HG03097 (cell line): ENCODE results near the gene KIF4B.

Experiments
- ATAC-seq: cut with Tn5 transposase; IDR thresholded peaks from one replicate; pipeline ENCODE4 v1.9.1; 2021; ENCODE audit not compliant: unreplicated experiment, low FRiP score

Gene KIF4B

DNA sequence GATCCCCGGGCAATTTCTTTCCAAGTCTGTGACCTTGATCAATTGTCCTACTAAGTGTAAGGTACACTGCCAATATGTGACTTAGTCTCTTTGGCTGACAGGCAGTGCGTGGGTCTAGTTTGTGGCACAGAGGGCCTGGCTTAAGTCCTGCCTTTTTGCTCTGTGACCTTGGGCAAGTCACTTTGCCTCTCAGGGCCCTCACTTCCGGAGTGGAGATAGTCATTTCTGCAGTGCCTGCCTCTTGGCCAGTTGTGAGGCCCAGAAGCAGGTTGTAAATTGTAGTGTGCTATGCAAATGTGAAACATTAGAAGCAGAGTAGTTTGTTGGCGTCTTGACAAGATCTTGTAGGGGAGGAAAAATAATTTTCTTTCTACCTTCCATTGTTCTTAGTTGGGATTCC, 39.0 kb downstream of the KIF4B start:
- ATAC-seq, result no peak

DNA sequence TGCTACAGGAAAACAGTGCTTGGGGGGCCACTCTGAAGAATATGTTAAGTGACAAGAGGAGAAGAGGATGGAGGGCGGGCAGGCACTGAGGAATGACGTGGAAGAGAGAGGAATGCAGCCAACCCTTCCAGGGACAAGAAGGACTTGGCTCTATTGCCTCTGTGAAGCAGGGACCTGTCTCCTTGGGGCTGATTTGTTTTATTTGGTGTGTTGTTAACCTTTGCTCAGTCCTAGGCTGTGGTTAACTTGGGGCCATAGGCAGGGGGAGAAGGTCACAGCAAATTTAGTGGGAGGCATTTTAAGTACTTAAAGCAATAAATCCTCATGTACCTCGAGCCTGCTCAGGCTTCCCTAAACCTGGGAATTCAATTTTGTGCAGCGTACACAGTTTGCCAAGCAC, 39.9 kb downstream of the KIF4B start:
- ATAC-seq, result no peak

GRCh38 chr5:155056644-155057269, 43.2 kb downstream of the KIF4B start:
- ATAC-seq, result no peak

- ATAC-seq, result no peak
Observed at GRCh38 chr5:155057626-155058025, 44.1 kb downstream of the KIF4B start.

DNA sequence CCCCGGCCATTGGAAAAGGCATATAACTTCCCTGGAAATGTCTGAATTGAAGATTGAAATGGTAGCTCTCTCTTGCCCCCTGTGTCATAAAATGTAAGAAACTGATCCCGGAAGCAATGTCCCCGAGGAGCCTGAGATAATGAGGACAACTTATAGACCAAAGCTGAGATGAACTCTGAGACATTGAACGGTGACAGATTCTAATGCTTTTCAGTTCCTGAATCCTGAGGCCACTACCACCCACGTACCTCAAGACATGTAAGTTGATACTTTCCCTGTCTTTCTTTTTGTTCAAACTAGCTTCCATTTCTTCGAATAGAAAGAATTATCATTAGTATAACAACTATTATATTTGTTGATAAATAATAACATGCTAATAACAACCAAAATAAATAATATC, 51.0 kb downstream of the KIF4B start:
- no peak for ATAC-seq

DNA sequence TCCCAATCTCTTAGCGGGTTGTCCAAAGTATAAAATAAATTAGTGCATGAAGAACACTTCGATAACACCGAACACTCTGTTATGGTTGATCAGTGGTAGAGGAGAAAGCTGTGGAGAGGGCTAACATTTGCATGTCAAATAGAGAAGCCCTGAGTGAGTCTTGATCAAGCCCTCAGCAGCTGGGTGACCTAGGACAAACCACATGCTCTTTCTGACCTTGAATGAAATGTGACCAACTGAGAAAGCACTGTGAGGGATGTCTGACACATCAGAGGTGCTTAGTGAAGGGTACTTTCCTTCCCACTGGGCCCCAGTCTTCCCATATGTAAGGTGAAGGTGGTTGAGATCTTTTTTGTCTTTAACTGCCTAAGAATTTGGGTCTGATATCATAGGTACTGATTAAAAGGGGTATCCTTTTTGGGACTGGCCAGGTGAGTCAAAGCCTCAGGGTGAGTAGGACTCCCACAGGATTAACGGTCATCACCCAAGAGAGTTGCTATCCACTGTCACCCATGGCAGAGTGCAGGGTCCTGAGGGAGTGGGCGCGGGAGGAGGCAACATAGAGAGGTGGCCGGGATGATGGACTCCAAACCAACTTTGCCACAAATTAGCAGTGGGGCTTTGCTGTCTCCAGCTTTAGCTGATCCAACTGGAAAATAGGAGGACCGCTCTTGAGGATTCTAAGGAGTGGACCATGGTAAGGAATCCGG, 53.5 kb downstream of the KIF4B start:
- ATAC-seq, result no peak
